ENCODE data around the gene NUP205.

The NUP205 gene

GRCh38 chr7:135527025-135527424, 30.7 kb upstream of the NUP205 start:
- TF ChIP-seq ZNF274 (IDR thresholded peaks at IDR 0.05; ENCODE audit: low read depth, low read length), result no peak
- TF ChIP-seq SUZ12 (IDR thresholded peaks at IDR 0.05; ENCODE audit: extremely low read depth, insufficient read depth, insufficient read length), result no peak
- no peak for TF ChIP-seq YY1 (IDR thresholded peaks at IDR 0.05; ENCODE audit: insufficient read depth, insufficient read length)
- DNase-seq (ENCODE audit: low read depth, low spot score), result no peak
- H3K4me1 ChIP-seq (ENCODE audit: insufficient read depth, insufficient read length), result no peaks in the 10 kb centered on the region
- no peak overlapping the region for H3K4me3 ChIP-seq (ENCODE audit: insufficient read length, low read depth)
- H3K9ac ChIP-seq (ENCODE audit: insufficient read length, low read depth), result no peak overlapping the region
- no peaks in the 10 kb centered on the region for H3K9me3 ChIP-seq (ENCODE audit: insufficient read depth, low read length)
- H3K36me3 ChIP-seq (ENCODE audit: insufficient read depth, insufficient read length, low read length), result no peaks in the 10 kb centered on the region
- H3K27me3 ChIP-seq (ENCODE audit: insufficient read depth, insufficient read length), result no peaks in the 10 kb centered on the region

GRCh38 chr7:135536150-135536549, 21.6 kb upstream of the NUP205 start:
- Histone ChIP-seq H3K9me3 (ENCODE audit: insufficient read depth, low read length) (no peaks in the 10 kb centered on the region), H3K4me1 (ENCODE audit: insufficient read depth, insufficient read length) (no peaks in the 10 kb centered on the region), H3K36me3 (ENCODE audit: insufficient read depth, insufficient read length, low read length) (no peaks in the 10 kb centered on the region), H3K9ac (ENCODE audit: insufficient read length, low read depth) (no peak overlapping the region), H3K27me3 (ENCODE audit: insufficient read depth, insufficient read length) (no peaks in the 10 kb centered on the region), H3K4me3 (ENCODE audit: insufficient read length, low read depth) (no peak overlapping the region)
- TF ChIP-seq YY1 (IDR thresholded peaks at IDR 0.05; ENCODE audit: insufficient read depth, insufficient read length) (no peak), ZNF274 (IDR thresholded peaks at IDR 0.05; ENCODE audit: low read depth, low read length) (no peak), SUZ12 (IDR thresholded peaks at IDR 0.05; ENCODE audit: extremely low read depth, insufficient read depth, insufficient read length) (no peak)
- DNase-seq (ENCODE audit: low read depth, low spot score), result no peak

- no peaks in the 10 kb centered on the region for H3K27me3 ChIP-seq (ENCODE audit: insufficient read depth, insufficient read length)
- H3K4me1 ChIP-seq (ENCODE audit: insufficient read depth, insufficient read length), result no peaks in the 10 kb centered on the region
- DNase-seq (ENCODE audit: low read depth, low spot score), result no peak
- no peak overlapping the region for H3K4me3 ChIP-seq (ENCODE audit: insufficient read length, low read depth)
- no peak overlapping the region for H3K9ac ChIP-seq (ENCODE audit: insufficient read length, low read depth)
- no peak for TF ChIP-seq YY1 (IDR thresholded peaks at IDR 0.05; ENCODE audit: insufficient read depth, insufficient read length)
- TF ChIP-seq ZNF274 (IDR thresholded peaks at IDR 0.05; ENCODE audit: low read depth, low read length), result no peak
- TF ChIP-seq SUZ12 (IDR thresholded peaks at IDR 0.05; ENCODE audit: extremely low read depth, insufficient read depth, insufficient read length), result no peak
- H3K9me3 ChIP-seq (ENCODE audit: insufficient read depth, low read length), result no peaks in the 10 kb centered on the region
- H3K36me3 ChIP-seq (ENCODE audit: insufficient read depth, insufficient read length, low read length), result no peaks in the 10 kb centered on the region
These were observed 20.3 kb upstream of the NUP205 start for GRCh38 chr7:135537453-135537852.

GRCh38 chr7:135537905-135538304, 19.8 kb upstream of the NUP205 start:
- H3K27me3 ChIP-seq (ENCODE audit: insufficient read depth, insufficient read length), result no peaks in the 10 kb centered on the region
- no peak overlapping the region for H3K9ac ChIP-seq (ENCODE audit: insufficient read length, low read depth)

GRCh38 chr7:135538376-135538775, 19.3 kb upstream of the NUP205 start:
- no peaks in the 10 kb centered on the region for H3K36me3 ChIP-seq (ENCODE audit: insufficient read depth, insufficient read length, low read length)
- no peaks in the 10 kb centered on the region for H3K27me3 ChIP-seq (ENCODE audit: insufficient read depth, insufficient read length)
- H3K9me3 ChIP-seq (ENCODE audit: insufficient read depth, low read length), result no peaks in the 10 kb centered on the region
- no peak for DNase-seq (ENCODE audit: low read depth, low spot score)
- H3K4me1 ChIP-seq (ENCODE audit: insufficient read depth, insufficient read length), result no peaks in the 10 kb centered on the region
- TF ChIP-seq SUZ12 (IDR thresholded peaks at IDR 0.05; ENCODE audit: extremely low read depth, insufficient read depth, insufficient read length) (no peak), YY1 (IDR thresholded peaks at IDR 0.05; ENCODE audit: insufficient read depth, insufficient read length) (no peak), ZNF274 (IDR thresholded peaks at IDR 0.05; ENCODE audit: low read depth, low read length) (no peak)
- no peak overlapping the region for H3K9ac ChIP-seq (ENCODE audit: insufficient read length, low read depth)
- no peak overlapping the region for H3K4me3 ChIP-seq (ENCODE audit: insufficient read length, low read depth)

More at GRCh38 chr7:135537905-135538304, 19.8 kb upstream of the NUP205 start:
- no peak overlapping the region for H3K4me3 ChIP-seq (ENCODE audit: insufficient read length, low read depth)
- H3K9me3 ChIP-seq (ENCODE audit: insufficient read depth, low read length), result no peaks in the 10 kb centered on the region
- no peaks in the 10 kb centered on the region for H3K4me1 ChIP-seq (ENCODE audit: insufficient read depth, insufficient read length)
- TF ChIP-seq ZNF274 (IDR thresholded peaks at IDR 0.05; ENCODE audit: low read depth, low read length) (no peak), YY1 (IDR thresholded peaks at IDR 0.05; ENCODE audit: insufficient read depth, insufficient read length) (no peak), SUZ12 (IDR thresholded peaks at IDR 0.05; ENCODE audit: extremely low read depth, insufficient read depth, insufficient read length) (no peak)
- DNase-seq (ENCODE audit: low read depth, low spot score), result no peak
- H3K36me3 ChIP-seq (ENCODE audit: insufficient read depth, insufficient read length, low read length), result no peaks in the 10 kb centered on the region

GRCh38 chr7:135539629-135540028, 18.1 kb upstream of the NUP205 start:
- TF ChIP-seq ZNF274 (IDR thresholded peaks at IDR 0.05; ENCODE audit: low read depth, low read length) (no peak), SUZ12 (IDR thresholded peaks at IDR 0.05; ENCODE audit: extremely low read depth, insufficient read depth, insufficient read length) (no peak), YY1 (IDR thresholded peaks at IDR 0.05; ENCODE audit: insufficient read depth, insufficient read length) (no peak)
- H3K9ac ChIP-seq (ENCODE audit: insufficient read length, low read depth), result no peak overlapping the region
- H3K36me3 ChIP-seq (ENCODE audit: insufficient read depth, insufficient read length, low read length), result no peaks in the 10 kb centered on the region
- no peaks in the 10 kb centered on the region for H3K9me3 ChIP-seq (ENCODE audit: insufficient read depth, low read length)
- H3K4me3 ChIP-seq (ENCODE audit: insufficient read length, low read depth), result no peak overlapping the region
- no peaks in the 10 kb centered on the region for H3K4me1 ChIP-seq (ENCODE audit: insufficient read depth, insufficient read length)
- H3K27me3 ChIP-seq (ENCODE audit: insufficient read depth, insufficient read length), result no peaks in the 10 kb centered on the region
- no peak for DNase-seq (ENCODE audit: low read depth, low spot score)

- DNase-seq (ENCODE audit: low read depth, low spot score), result no peak
- Histone ChIP-seq H3K9me3 (ENCODE audit: insufficient read depth, low read length) (no peaks in the 10 kb centered on the region), H3K36me3 (ENCODE audit: insufficient read depth, insufficient read length, low read length) (no peaks in the 10 kb centered on the region), H3K4me3 (ENCODE audit: insufficient read length, low read depth) (no peak overlapping the region), H3K27me3 (ENCODE audit: insufficient read depth, insufficient read length) (no peaks in the 10 kb centered on the region), H3K4me1 (ENCODE audit: insufficient read depth, insufficient read length) (no peaks in the 10 kb centered on the region), H3K9ac (ENCODE audit: insufficient read length, low read depth) (no peak overlapping the region)
- no peak for TF ChIP-seq ZNF274 (IDR thresholded peaks at IDR 0.05; ENCODE audit: low read depth, low read length)
- no peak for TF ChIP-seq SUZ12 (IDR thresholded peaks at IDR 0.05; ENCODE audit: extremely low read depth, insufficient read depth, insufficient read length)
- TF ChIP-seq YY1 (IDR thresholded peaks at IDR 0.05; ENCODE audit: insufficient read depth, insufficient read length), result no peak
These were observed 16.7 kb upstream of the NUP205 start for GRCh38 chr7:135541029-135541428.
